Frontal cortex (tissue), 4 donors: ENCODE measurements around the gene SDK1. TPM values are rescaled to one million over a fixed set of nuclear protein-coding genes. Genes with fewer than 3 reads are reported as not detected.

Source experiments
- DNase-seq, 2 donors: peaks; one replicate each; pipeline ENCODE4 v3.0.0; 2012; ENCODE audit warnings: low spot score in 2 of 2
- FAIRE-seq: peaks from 2 replicates; lab custom pipeline; 2012; peaks lifted over from hg19 to GRCh38; lab: Jason Lieb, UNC
- total RNA-seq: library from RNA; depleted of rRNA; stranded (reverse); fragments of >200 nt; gene quantifications from one replicate; pipeline ENCODE4 v1.2.3, GENCODE V29; 2014
- donor health status: control.
- donor health status: control.
- donor health status: control.

Gene SDK1
- total RNA-seq, 1 donor from 2014 or later, result 33.0 TPM

- DNase-seq (no peak), FAIRE-seq (no peak)
These were observed 967.3 kb downstream of the SDK1 start for GRCh38 chr7:4268040-4268965.

- DNase-seq (no peak), FAIRE-seq (no peak)
These were observed 968.0 kb downstream of the SDK1 start for GRCh38 chr7:4269086-4269485.

- DNase-seq (no peak), FAIRE-seq (no peak)
These were observed 968.7 kb downstream of the SDK1 start for GRCh38 chr7:4269746-4270145.

GRCh38 chr7:4270268-4270667, 969.2 kb downstream of the SDK1 start:
- FAIRE-seq, result no peak
- DNase-seq, result no peak

- DNase-seq (no peak), FAIRE-seq (no peak)
These were observed 970.1 kb downstream of the SDK1 start for GRCh38 chr7:4270941-4271715.

- FAIRE-seq, result no peak
- no peak for DNase-seq
These were observed 970.6 kb downstream of the SDK1 start for GRCh38 chr7:4271716-4272015.

- DNase-seq (no peak), FAIRE-seq (no peak)
These were observed 971.1 kb downstream of the SDK1 start for GRCh38 chr7:4272141-4272540.

- no peak for DNase-seq
- no peak for FAIRE-seq
These were observed 972.6 kb downstream of the SDK1 start for GRCh38 chr7:4273566-4274230.

- no peak for FAIRE-seq
- DNase-seq, result no peak
These were observed 973.2 kb downstream of the SDK1 start for GRCh38 chr7:4274286-4274685.

- FAIRE-seq (no peak), DNase-seq (no peak)
These were observed 976.9 kb downstream of the SDK1 start for GRCh38 chr7:4277936-4278335.

- FAIRE-seq, result no peak
- no peak for DNase-seq
These were observed 978.2 kb downstream of the SDK1 start for GRCh38 chr7:4279216-4279615.

GRCh38 chr7:4281231-4281993, 980.4 kb downstream of the SDK1 start:
- FAIRE-seq (no peak), DNase-seq (no peak)

- no peak for DNase-seq
- FAIRE-seq, result no peak
These were observed 981.6 kb downstream of the SDK1 start for GRCh38 chr7:4282434-4283223.

- no peak for FAIRE-seq
- DNase-seq, result no peak
These were observed 985.3 kb downstream of the SDK1 start for GRCh38 chr7:4286351-4286750.

- DNase-seq, result no peak
- no peak for FAIRE-seq
These were observed 987.8 kb downstream of the SDK1 start for GRCh38 chr7:4288791-4289394.

- DNase-seq, result no peak
These were observed 996.3 kb downstream of the SDK1 start for GRCh38 chr7:4297165-4297917.

GRCh38 chr7:4297918-4298219, 996.8 kb downstream of the SDK1 start:
- FAIRE-seq, result no peak
- no peak for DNase-seq

More at GRCh38 chr7:4297165-4297917, 996.3 kb downstream of the SDK1 start:
- no peak for FAIRE-seq

GRCh38 chr7:4299431-4299830, 998.4 kb downstream of the SDK1 start:
- FAIRE-seq (no peak), DNase-seq (no peak)
